ENCODE results near the gene TLNRD1.

The TLNRD1 gene

DNA sequence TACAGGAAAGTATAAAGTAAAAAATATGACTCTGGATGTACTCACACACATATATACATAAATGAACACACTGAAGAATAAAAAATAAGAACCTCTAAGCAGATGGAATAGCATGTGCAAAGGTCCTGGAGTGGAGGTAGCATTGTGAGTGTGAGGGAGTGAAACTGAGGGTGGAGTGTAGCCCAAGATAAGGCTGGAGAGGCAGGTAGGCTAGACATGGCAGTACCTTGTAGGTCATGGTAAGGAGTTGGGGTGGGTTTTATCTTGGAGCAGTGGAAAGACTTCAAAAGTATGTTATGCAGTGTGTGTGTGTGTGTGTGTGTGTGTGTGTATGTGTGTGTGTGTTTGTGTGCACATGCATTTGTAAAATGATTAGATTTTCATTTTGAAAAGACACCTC is 49.5 kb downstream of the TLNRD1 start:
- TF ChIP-seq, protein P1, sequence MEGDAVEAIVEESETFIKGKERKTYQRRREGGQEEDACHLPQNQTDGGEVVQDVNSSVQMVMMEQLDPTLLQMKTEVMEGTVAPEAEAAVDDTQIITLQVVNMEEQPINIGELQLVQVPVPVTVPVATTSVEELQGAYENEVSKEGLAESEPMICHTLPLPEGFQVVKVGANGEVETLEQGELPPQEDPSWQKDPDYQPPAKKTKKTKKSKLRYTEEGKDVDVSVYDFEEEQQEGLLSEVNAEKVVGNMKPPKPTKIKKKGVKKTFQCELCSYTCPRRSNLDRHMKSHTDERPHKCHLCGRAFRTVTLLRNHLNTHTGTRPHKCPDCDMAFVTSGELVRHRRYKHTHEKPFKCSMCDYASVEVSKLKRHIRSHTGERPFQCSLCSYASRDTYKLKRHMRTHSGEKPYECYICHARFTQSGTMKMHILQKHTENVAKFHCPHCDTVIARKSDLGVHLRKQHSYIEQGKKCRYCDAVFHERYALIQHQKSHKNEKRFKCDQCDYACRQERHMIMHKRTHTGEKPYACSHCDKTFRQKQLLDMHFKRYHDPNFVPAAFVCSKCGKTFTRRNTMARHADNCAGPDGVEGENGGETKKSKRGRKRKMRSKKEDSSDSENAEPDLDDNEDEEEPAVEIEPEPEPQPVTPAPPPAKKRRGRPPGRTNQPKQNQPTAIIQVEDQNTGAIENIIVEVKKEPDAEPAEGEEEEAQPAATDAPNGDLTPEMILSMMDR (IDR thresholded peaks at IDR 0.05; ENCODE audit: insufficient read depth, low read length, poor library complexity, severe bottlenecking) = no peak
- DNase-seq (ENCODE audit: extremely low read depth, insufficient read length) = no peak
- H3K4me3 ChIP-seq (replicated peaks; ENCODE audit: low read depth, low read length) = no peak overlapping the region
- no peaks in the 10 kb centered on the region for H3K27me3 ChIP-seq (replicated peaks; ENCODE audit: control insufficient read depth, insufficient read depth, low read length)
- no peaks in the 10 kb centered on the region for H3K36me3 ChIP-seq (ENCODE audit: control insufficient read depth, insufficient read depth, low read length)

GRCh38 chr15:81050805-81051204 is 50.1 kb downstream of the TLNRD1 start:
- DNase-seq (ENCODE audit: extremely low read depth, insufficient read length) = no peak
- Histone ChIP-seq H3K4me3 (replicated peaks; ENCODE audit: low read depth, low read length) (no peak overlapping the region), H3K27me3 (replicated peaks; ENCODE audit: control insufficient read depth, insufficient read depth, low read length) (no peaks in the 10 kb centered on the region), H3K36me3 (ENCODE audit: control insufficient read depth, insufficient read depth, low read length) (no peaks in the 10 kb centered on the region)
- TF ChIP-seq, protein P1 (IDR thresholded peaks at IDR 0.05; ENCODE audit: insufficient read depth, low read length, poor library complexity, severe bottlenecking) = no peak

DNA sequence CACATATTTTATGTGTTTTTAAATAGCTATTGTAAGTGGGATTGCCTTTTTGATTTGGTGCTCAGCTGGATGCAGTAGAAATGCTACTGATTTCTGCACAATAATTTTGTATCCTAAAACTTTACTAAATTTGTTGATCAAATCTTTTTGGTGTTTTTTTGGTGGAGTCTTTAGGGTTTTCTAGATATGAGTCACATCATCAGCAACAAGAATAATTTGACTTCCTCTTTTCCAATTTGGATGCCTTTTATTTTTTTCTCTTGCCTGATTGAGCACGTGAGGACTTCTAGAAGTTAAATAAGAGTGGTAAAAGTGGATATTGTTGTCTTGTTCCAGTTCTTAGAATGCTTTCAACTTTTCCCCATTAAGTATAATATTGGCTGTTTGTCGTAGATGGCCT is 51.3 kb downstream of the TLNRD1 start:
- TF ChIP-seq, protein P1 (IDR thresholded peaks at IDR 0.05; ENCODE audit: insufficient read depth, low read length, poor library complexity, severe bottlenecking) = no peak
- Histone ChIP-seq H3K4me3 (replicated peaks; ENCODE audit: low read depth, low read length) (no peak overlapping the region), H3K36me3 (ENCODE audit: control insufficient read depth, insufficient read depth, low read length) (no peaks in the 10 kb centered on the region), H3K27me3 (replicated peaks; ENCODE audit: control insufficient read depth, insufficient read depth, low read length) (no peaks in the 10 kb centered on the region)
- peak; percentile 31 for DNase-seq (ENCODE audit: extremely low read depth, insufficient read length)

GRCh38 chr15:81053621-81054020 is 52.9 kb downstream of the TLNRD1 start:
- Histone ChIP-seq H3K36me3 (ENCODE audit: control insufficient read depth, insufficient read depth, low read length) (no peaks in the 10 kb centered on the region), H3K4me3 (replicated peaks; ENCODE audit: low read depth, low read length) (no peak overlapping the region), H3K27me3 (replicated peaks; ENCODE audit: control insufficient read depth, insufficient read depth, low read length) (no peaks in the 10 kb centered on the region)
- TF ChIP-seq, protein P1 (IDR thresholded peaks at IDR 0.05; ENCODE audit: insufficient read depth, low read length, poor library complexity, severe bottlenecking) = no peak
- no peak for DNase-seq (ENCODE audit: extremely low read depth, insufficient read length)

DNA sequence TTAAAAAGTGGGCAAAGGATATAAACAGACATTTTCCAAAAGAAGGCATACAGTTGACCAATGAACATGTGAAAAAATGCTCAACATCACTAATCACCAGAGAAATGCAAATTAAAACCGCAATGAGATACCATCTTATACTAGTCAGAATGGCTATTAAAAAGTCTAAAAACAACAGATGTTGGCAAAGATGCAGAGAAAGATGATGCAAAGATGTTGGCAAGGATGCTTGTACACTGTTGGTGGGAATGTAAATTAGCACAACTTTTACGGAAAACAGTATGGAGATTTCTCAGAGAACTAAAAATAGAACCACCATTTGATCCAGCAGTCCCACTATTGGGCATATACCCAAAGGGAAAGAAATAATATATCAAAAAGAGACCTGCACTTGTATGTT is 53.5 kb downstream of the TLNRD1 start:
- Histone ChIP-seq H3K27me3 (replicated peaks; ENCODE audit: control insufficient read depth, insufficient read depth, low read length) (no peaks in the 10 kb centered on the region), H3K36me3 (ENCODE audit: control insufficient read depth, insufficient read depth, low read length) (no peaks in the 10 kb centered on the region), H3K4me3 (replicated peaks; ENCODE audit: low read depth, low read length) (no peak overlapping the region)
- TF ChIP-seq, protein P1 (IDR thresholded peaks at IDR 0.05; ENCODE audit: insufficient read depth, low read length, poor library complexity, severe bottlenecking) = no peak
- no peak for DNase-seq (ENCODE audit: extremely low read depth, insufficient read length)
